Immature natural killer cell (primary cell): ENCODE data around the gene STARD7. TPM values are rescaled to one million over a fixed set of nuclear protein-coding genes. Genes with fewer than 3 reads are reported as not detected.
"Not testable (repeated sequence)": the region's sequence is repeated elsewhere in the genome, so short reads cannot be mapped to it uniquely, and the experiment has no call there.

Source experiments
- DNase-seq, 3 donors: peaks; one replicate each; pipeline ENCODE4 v3.0.0; 2022; ENCODE audit warnings: mixed read lengths in 1 of 3
- H3K27ac Mint-ChIP-seq, 6 donors: one replicate each; pipeline ENCODE4 v1.8.0; 2020; ENCODE audit warnings: mixed read lengths in 6 of 6, mild to moderate bottlenecking in 5 of 6, inconsistent platforms in 4 of 6, moderate library complexity in 3 of 6
- H3K27me3 Mint-ChIP-seq, 3 donors: one replicate each; pipeline ENCODE4 v1.8.0; 2020 to 2021; ENCODE audit warnings: low read depth in 3 of 3, mild to moderate bottlenecking in 3 of 3, mixed read lengths in 3 of 3, moderate library complexity in 3 of 3, inconsistent platforms in 1 of 3
- H3K36me3 Mint-ChIP-seq, 3 donors: one replicate each; pipeline ENCODE4 v1.8.0; 2020; ENCODE audit warnings: mixed read lengths in 3 of 3, inconsistent platforms in 2 of 3, mild to moderate bottlenecking in 2 of 3
- H3K4me1 Mint-ChIP-seq, 2 donors: one replicate each; pipeline ENCODE4 v1.8.0; 2020; ENCODE audit warnings: inconsistent platforms in 2 of 2, mild to moderate bottlenecking in 2 of 2, mixed read lengths in 2 of 2, moderate library complexity in 1 of 2
- H3K4me3 Mint-ChIP-seq, 5 donors: one replicate each; pipeline ENCODE4 v1.8.0; 2020; ENCODE audit warnings: mild to moderate bottlenecking in 5 of 5, mixed read lengths in 5 of 5, inconsistent platforms in 3 of 5, moderate library complexity in 3 of 5
- H3K9me3 Mint-ChIP-seq, 6 donors: one replicate each; pipeline ENCODE4 v1.8.0; 2020; ENCODE audit warnings: mild to moderate bottlenecking in 6 of 6, mixed read lengths in 6 of 6, inconsistent platforms in 4 of 6, moderate library complexity in 3 of 6
- polyA plus RNA-seq, 3 donors: library from polyadenylated mRNA; unstranded; fragments of 300-500 nt; fragmentation: Illumina TruSeq; gene quantifications; one replicate each; pipeline ENCODE4 v1.2.3, GENCODE V29; 2021

STARD7 gene
- polyA plus RNA-seq, 3 donors from 2014 or later: 161 to 252 (median 173) TPM

DNA sequence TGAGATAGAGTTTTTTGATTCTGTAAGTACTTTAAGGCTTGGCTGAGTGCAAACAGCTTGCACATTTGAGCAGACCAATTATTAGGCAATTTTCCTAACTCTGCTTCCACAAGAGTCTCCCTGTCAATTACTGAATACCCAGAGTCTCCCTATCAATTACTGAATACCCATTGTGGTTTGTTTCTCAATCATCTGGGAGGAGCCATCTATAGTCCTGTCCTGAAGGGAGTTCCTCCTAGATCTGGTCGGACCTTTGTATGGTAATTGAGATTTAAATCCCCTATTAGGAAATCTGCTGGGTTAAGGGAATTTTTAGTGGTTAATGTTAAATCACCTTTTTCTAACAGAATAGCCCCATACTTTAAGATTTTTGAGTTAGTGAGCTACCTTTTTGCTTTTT is 12.5 kb upstream of the STARD7 start:
- H3K27ac Mint-ChIP-seq, DNase-seq, H3K4me1 Mint-ChIP-seq, H3K9me3 Mint-ChIP-seq, H3K36me3 Mint-ChIP-seq, H3K4me3 Mint-ChIP-seq, H3K27me3 Mint-ChIP-seq: not testable (repeated sequence)

DNA sequence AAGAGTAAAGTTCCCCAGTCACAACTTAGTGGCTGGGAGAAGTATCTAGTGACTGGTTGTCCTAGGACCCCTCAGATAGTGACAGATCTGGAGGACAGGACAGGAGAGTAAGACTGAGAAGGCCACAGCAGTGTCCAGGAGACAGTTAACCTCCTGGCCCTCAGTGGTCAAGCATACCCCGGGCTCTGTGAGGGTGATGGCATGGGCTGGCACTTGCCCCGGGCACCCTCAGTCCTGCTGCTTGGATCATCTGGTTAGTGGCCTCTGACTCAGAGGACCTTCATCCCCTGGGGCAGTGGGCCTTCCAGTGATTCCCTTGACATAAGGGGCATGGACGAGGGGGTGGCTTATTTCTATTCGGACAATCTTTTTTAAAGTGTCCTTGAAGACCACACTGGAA is 11.3 kb upstream of the STARD7 start:
- not testable (repeated sequence) for H3K9me3 Mint-ChIP-seq, H3K27ac Mint-ChIP-seq, DNase-seq, H3K27me3 Mint-ChIP-seq, H3K4me3 Mint-ChIP-seq, H3K4me1 Mint-ChIP-seq, H3K36me3 Mint-ChIP-seq

DNA sequence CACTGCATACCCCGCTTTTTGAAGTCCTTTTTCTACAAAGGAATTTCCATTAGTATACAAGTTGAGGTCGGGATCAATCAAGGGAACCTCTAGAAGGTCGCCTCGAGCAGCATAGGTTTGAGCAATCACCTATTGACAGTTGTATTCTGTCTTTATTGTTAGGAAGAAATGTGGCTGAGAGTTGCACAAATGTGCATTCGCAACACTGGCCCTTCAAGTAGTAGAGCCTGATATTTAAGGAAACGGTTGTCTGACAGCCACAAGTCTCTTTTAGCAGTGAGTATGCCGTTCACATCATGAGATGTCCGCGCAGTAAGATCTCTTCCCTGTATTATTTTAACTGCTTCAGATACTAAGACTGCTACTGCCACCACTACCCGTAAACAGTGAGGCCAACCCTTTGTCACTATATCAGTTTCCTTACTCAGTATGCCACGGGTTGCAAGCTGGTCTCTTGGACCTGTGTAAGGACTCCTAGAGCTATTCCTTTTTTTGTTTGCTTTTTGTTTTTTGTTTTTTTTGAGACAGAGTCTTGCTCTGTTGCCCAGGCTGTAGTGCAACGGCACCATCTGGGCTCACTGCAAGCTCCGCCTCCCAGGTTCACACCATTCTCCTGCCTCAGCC is 10.0 kb upstream of the STARD7 start:
- no peak for DNase-seq
- no peaks in the 10 kb centered on the region for H3K4me1 Mint-ChIP-seq
- H3K27me3 Mint-ChIP-seq: no peaks in the 10 kb centered on the region
- peaks cover 0 to 3% (median 0%) of the 10 kb centered on the region in 3 donors for H3K36me3 Mint-ChIP-seq
- no peak overlapping the region for H3K27ac Mint-ChIP-seq
- H3K4me3 Mint-ChIP-seq: no peak overlapping the region
- H3K9me3 Mint-ChIP-seq: no peaks in the 10 kb centered on the region

DNA sequence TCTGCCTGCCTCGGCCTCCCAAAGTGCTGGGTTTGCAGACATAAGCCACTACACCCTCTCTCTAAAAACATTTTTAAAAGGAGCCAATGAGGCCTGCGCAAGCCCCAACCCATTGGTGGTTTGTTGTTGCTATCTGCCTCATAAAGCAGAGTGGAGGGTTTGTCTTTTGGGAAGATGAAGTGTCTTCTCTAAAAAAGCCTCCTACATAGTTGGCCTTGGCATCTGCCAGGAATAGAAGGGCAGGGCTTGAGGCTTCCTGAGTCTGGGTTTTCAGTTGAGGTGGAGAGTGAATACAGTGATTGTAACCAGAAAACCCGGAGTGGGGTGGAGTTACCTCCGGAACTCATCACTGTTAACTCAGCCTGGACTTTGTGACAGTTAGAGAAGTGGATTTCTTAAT is 5.9 kb upstream of the STARD7 start:
- H3K4me3 Mint-ChIP-seq: no peak overlapping the region
- H3K27me3 Mint-ChIP-seq: no peaks in the 10 kb centered on the region
- H3K9me3 Mint-ChIP-seq: no peaks in the 10 kb centered on the region
- no peak overlapping the region for H3K27ac Mint-ChIP-seq
- peaks cover 3 to 4% of the 10 kb centered on the region in 2 donors for H3K4me1 Mint-ChIP-seq
- no peak for DNase-seq
- peaks cover 0 to 3% (median 0%) of the 10 kb centered on the region in 3 donors for H3K36me3 Mint-ChIP-seq

- Mint-ChIP-seq H3K4me3 (no peak overlapping the region), H3K27ac (no peak overlapping the region), H3K27me3 (peaks cover 0 to 6% (median 0%) of the 10 kb centered on the region in 3 donors), H3K9me3 (no peaks in the 10 kb centered on the region), H3K4me1 (peaks cover 10 to 11% of the 10 kb centered on the region in 2 donors), H3K36me3 (peaks cover 0 to 3% (median 0%) of the 10 kb centered on the region in 3 donors)
- DNase-seq: no peak
These were observed 4.8 kb upstream of the STARD7 start for GRCh38 chr2:96213379-96213778.

GRCh38 chr2:96212339-96212738 is 3.7 kb upstream of the STARD7 start:
- Mint-ChIP-seq H3K36me3 (peaks cover 0 to 4% (median 3%) of the 10 kb centered on the region in 3 donors), H3K27ac (no peak overlapping the region), H3K27me3 (peaks cover 2 to 9% (median 2%) of the 10 kb centered on the region in 3 donors), H3K9me3 (no peaks in the 10 kb centered on the region), H3K4me3 (no peak overlapping the region), H3K4me1 (peaks cover 18% of the 10 kb centered on the region in 2 donors)
- no peak for DNase-seq

GRCh38 chr2:96209729-96210085 is 1.1 kb upstream of the STARD7 start:
- H3K4me1 Mint-ChIP-seq: peaks cover 39 to 45% of the 10 kb centered on the region in 2 donors
- DNase-seq: no peak
- peak overlapping the region in 4 of 6 donors; percentile 48 to 71 (median 61) for H3K27ac Mint-ChIP-seq
- peak overlapping the region; percentile 85 to 99 (median 96) for H3K4me3 Mint-ChIP-seq
- H3K27me3 Mint-ChIP-seq: peaks cover 2 to 14% (median 4%) of the 10 kb centered on the region in 3 donors
- no peaks in the 10 kb centered on the region for H3K9me3 Mint-ChIP-seq
- peaks cover 0 to 4% (median 3%) of the 10 kb centered on the region in 3 donors for H3K36me3 Mint-ChIP-seq

DNA sequence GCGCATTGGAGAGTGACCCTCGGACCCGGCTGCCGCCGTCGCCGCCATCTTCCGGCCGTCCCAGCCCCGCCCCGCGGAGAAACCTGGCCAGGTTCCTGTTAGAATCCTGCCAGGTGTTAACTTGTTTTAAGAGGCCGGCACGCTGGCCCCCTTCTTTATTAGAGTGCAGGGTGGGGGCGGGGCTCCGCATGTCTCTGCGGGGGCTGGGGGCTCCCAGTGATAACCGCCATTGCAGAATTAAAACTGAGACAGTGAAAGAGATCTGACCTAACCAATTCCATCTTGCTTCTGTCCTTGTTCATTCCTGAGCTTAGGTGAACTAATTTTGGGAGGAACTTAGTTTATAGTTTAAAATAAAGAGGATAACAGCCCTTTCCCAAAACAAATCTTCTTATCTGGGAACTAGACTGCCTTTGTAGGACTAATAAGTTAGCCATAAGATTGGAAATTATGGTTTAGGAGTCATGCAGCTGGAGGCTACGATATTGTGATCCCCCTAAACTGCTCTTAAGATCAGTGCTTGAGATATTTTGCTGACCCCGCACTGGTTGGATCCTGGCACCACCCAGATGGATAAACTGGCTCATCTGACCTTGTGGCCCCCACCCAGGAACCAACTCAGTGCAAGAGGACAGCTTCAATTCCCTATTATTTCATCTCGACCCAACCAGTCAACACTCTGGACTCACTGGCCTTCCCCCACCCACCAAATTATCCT is 543 bp upstream of the STARD7 start:
- Mint-ChIP-seq H3K27me3 (peaks cover 2 to 14% (median 4%) of the 10 kb centered on the region in 3 donors), H3K36me3 (peaks cover 0 to 4% (median 3%) of the 10 kb centered on the region in 3 donors), H3K4me3 (peak overlapping the region; percentile 85 to 99 (median 96)), H3K9me3 (no peaks in the 10 kb centered on the region), H3K4me1 (peaks cover 45 to 50% of the 10 kb centered on the region in 2 donors), H3K27ac (peak overlapping the region; percentile 69 to 90 (median 82))
- DNase-seq: no peak

GRCh38 chr2:96207774-96208142 is 869 bp downstream of the STARD7 start:
- H3K4me3 Mint-ChIP-seq: peak overlapping the region; percentile 90 to 100 (median 98)
- peak overlapping the region; percentile 85 to 97 (median 96) for H3K27ac Mint-ChIP-seq
- H3K27me3 Mint-ChIP-seq: peaks cover 2 to 14% (median 4%) of the 10 kb centered on the region in 3 donors
- peaks cover 0 to 4% (median 0%) of the 10 kb centered on the region in 3 donors for H3K36me3 Mint-ChIP-seq
- DNase-seq: peak in 1 of 3 donors; percentile 6
- peaks cover 59 to 64% of the 10 kb centered on the region in 2 donors for H3K4me1 Mint-ChIP-seq
- H3K9me3 Mint-ChIP-seq: no peaks in the 10 kb centered on the region

GRCh38 chr2:96207073-96207773 is 1.4 kb downstream of the STARD7 start:
- H3K27ac Mint-ChIP-seq: peak overlapping the region; percentile 85 to 97 (median 96)
- H3K36me3 Mint-ChIP-seq: peaks cover 0 to 4% (median 0%) of the 10 kb centered on the region in 3 donors
- no peaks in the 10 kb centered on the region for H3K9me3 Mint-ChIP-seq
- H3K27me3 Mint-ChIP-seq: peaks cover 3 to 14% (median 4%) of the 10 kb centered on the region in 3 donors
- H3K4me1 Mint-ChIP-seq: peaks cover 63 to 70% of the 10 kb centered on the region in 2 donors
- no peak for DNase-seq
- H3K4me3 Mint-ChIP-seq: peak overlapping the region; percentile 90 to 100 (median 98)

- peak overlapping the region; percentile 64 to 89 (median 83) for H3K27ac Mint-ChIP-seq
- no peaks in the 10 kb centered on the region for H3K9me3 Mint-ChIP-seq
- H3K4me1 Mint-ChIP-seq: peaks cover 69 to 79% of the 10 kb centered on the region in 2 donors
- peaks cover 4 to 14% (median 5%) of the 10 kb centered on the region in 3 donors for H3K27me3 Mint-ChIP-seq
- DNase-seq: no peak
- peaks cover 0 to 4% (median 0%) of the 10 kb centered on the region in 3 donors for H3K36me3 Mint-ChIP-seq
- H3K4me3 Mint-ChIP-seq: peak overlapping the region; percentile 63 to 84 (median 72)
These were observed 2.7 kb downstream of the STARD7 start for GRCh38 chr2:96205888-96206287.

GRCh38 chr2:96204836-96205624 is 3.6 kb downstream of the STARD7 start:
- peak overlapping the region in 4 of 5 donors; percentile 40 to 89 (median 79) for H3K4me3 Mint-ChIP-seq
- H3K27ac Mint-ChIP-seq: peak overlapping the region; percentile 77 to 95 (median 82)
- DNase-seq: no peak
- peaks cover 0 to 4% (median 0%) of the 10 kb centered on the region in 3 donors for H3K36me3 Mint-ChIP-seq
- H3K27me3 Mint-ChIP-seq: peaks cover 4 to 14% (median 6%) of the 10 kb centered on the region in 3 donors
- peaks cover 73 to 87% of the 10 kb centered on the region in 2 donors for H3K4me1 Mint-ChIP-seq
- no peaks in the 10 kb centered on the region for H3K9me3 Mint-ChIP-seq
